HG03139 (cell line): Measurements from ENCODE around the gene XPNPEP3.
"Not testable (repeated sequence)": the region's sequence is repeated elsewhere in the genome, so short reads cannot be mapped to it uniquely, and the experiment has no call there.

Experiments
- ATAC-seq: cut with Tn5 transposase; IDR thresholded peaks from one replicate; pipeline ENCODE4 v1.9.1; 2021; ENCODE audit not compliant: unreplicated experiment

XPNPEP3 gene

GRCh38 chr22:40856513-40857308 lies at the start of gene XPNPEP3, which contains the start of gene ST13:
XPNPEP3 (plus strand) TSS chr22:40857148; CDS start chr22:40857182, 34 bp downstream.
ST13 (minus strand) TSS chr22:40856639; CDS start chr22:40856540, 99 bp downstream.
- peak; percentile 90 for ATAC-seq

GRCh38 chr22:40808018-40808841 lies 48.7 kb upstream of the XPNPEP3 start:
- no peak for ATAC-seq

- no peak for ATAC-seq
Measured at GRCh38 chr22:40813912-40814315, 43.0 kb upstream of the XPNPEP3 start.

- ATAC-seq, result no peak
Measured at GRCh38 chr22:40817737-40818136, 39.2 kb upstream of the XPNPEP3 start.

- ATAC-seq, result no peak
Measured at GRCh38 chr22:40818192-40818746, 38.7 kb upstream of the XPNPEP3 start.

GRCh38 chr22:40818747-40819598 lies 38.0 kb upstream of the XPNPEP3 start, which contains the start of gene SLC25A17:
SLC25A17 (minus strand) TSS chr22:40819346; CDS start chr22:40819248, 98 bp downstream.
- peak; percentile 66 for ATAC-seq

GRCh38 chr22:40819599-40820140 lies 37.3 kb upstream of the XPNPEP3 start:
- no peak for ATAC-seq

GRCh38 chr22:40823426-40823825 lies 33.5 kb upstream of the XPNPEP3 start:
- ATAC-seq, result no peak

- not testable (repeated sequence) for ATAC-seq
Measured at GRCh38 chr22:40826292-40826691, 30.7 kb upstream of the XPNPEP3 start.

GRCh38 chr22:40826984-40827741 lies 29.8 kb upstream of the XPNPEP3 start:
- no peak for ATAC-seq

GRCh38 chr22:40829131-40829530 lies 27.8 kb upstream of the XPNPEP3 start:
- ATAC-seq, result no peak

- ATAC-seq, result no peak
Measured at GRCh38 chr22:40834619-40835018, 22.3 kb upstream of the XPNPEP3 start.

- ATAC-seq, result no peak
Measured at GRCh38 chr22:40838486-40838885, 18.5 kb upstream of the XPNPEP3 start.

- ATAC-seq, result no peak
Measured at GRCh38 chr22:40844951-40845350, 12.0 kb upstream of the XPNPEP3 start.

- ATAC-seq, result not testable (repeated sequence)
Measured at GRCh38 chr22:40845816-40846215, 11.1 kb upstream of the XPNPEP3 start.

- ATAC-seq, result no peak
Measured at GRCh38 chr22:40853333-40853732, 3.6 kb upstream of the XPNPEP3 start.

GRCh38 chr22:40853961-40854360 lies 3.0 kb upstream of the XPNPEP3 start:
- ATAC-seq, result no peak

- ATAC-seq, result no peak
Measured at GRCh38 chr22:40855071-40855978, 1.6 kb upstream of the XPNPEP3 start.
